Measurements from ENCODE around the gene POLR1B.

DNA sequence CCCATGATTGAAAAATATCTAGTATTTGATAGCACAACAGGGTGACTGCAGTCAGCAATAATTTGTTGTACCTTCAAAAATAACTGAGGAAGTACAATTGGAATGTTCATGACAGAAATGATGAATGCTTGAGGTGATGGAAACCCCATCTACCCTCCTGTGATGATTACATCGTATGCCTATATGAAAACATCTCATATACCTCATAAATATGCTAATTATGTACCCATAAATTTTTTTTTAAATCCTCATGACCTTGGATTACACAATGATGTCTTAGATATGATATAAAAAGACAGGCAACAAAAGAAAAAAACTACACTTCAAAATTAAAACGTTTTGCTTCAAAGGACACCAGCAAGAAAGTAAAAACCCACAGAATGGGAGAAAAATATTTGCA lies 1.4 kb upstream of the POLR1B start:
- TF ChIP-seq CTCF (IDR thresholded peaks at IDR 0.05) (no peak), POLR2A (IDR thresholded peaks at IDR 0.05) (no peak)
